MCF 10A (cell line): Measurements from ENCODE around the gene SLC25A22. TPM values are rescaled to one million over a fixed set of nuclear protein-coding genes. Genes with fewer than 3 reads are reported as not detected.
A peak's percentile ranks its signal among the peaks of the same experiment; 100 is the strongest.

Experiments
- BruUV-seq: library from RNA; stranded (reverse); fragments of 400-500 nt; replicated peaks from 2 replicates; lab custom pipeline; 2021; lab: Mats Ljungman, UMichigan
- CTCF ChIA-PET: fragments of 300-600 bp; sonication (Branson Sonifier 250); formaldehyde crosslinking; extraction: SDS; loops from one replicate; lab custom pipeline; 2021; ENCODE audit warnings: antibody characterized with exemption, inconsistent platforms; lab: Yijun Ruan, JAX
- POLR2A ChIA-PET: fragments of 300-600, 350-650 bp; sonication (Branson Sonifier 250); formaldehyde crosslinking; extraction: SDS; loops from one replicate; lab custom pipeline; 2020; ENCODE audit warnings: antibody characterized with exemption, inconsistent platforms; lab: Yijun Ruan, JAX
- DNase-seq: peaks from one replicate; pipeline ENCODE4 v3.0.0-alpha.2; 2018; ENCODE audit not compliant: unreplicated experiment
- H3K27ac Mint-ChIP-seq: one replicate; pipeline ENCODE4 v1.8.0; 2022; ENCODE audit warnings: mild to moderate bottlenecking, low read depth, mixed read lengths; ENCODE audit not compliant: unreplicated experiment
- H3K27me3 Mint-ChIP-seq: one replicate; pipeline ENCODE4 v1.8.0; 2022; ENCODE audit warnings: mixed read lengths; ENCODE audit not compliant: insufficient read depth, unreplicated experiment
- H3K36me3 Mint-ChIP-seq: one replicate; pipeline ENCODE4 v1.8.0; 2022; ENCODE audit warnings: mild to moderate bottlenecking, moderate library complexity, mixed read lengths; ENCODE audit not compliant: insufficient read depth, unreplicated experiment
- H3K4me1 Mint-ChIP-seq: one replicate; pipeline ENCODE4 v1.8.0; 2022; ENCODE audit warnings: mixed read lengths; ENCODE audit not compliant: insufficient read depth, unreplicated experiment
- H3K4me3 Mint-ChIP-seq: one replicate; pipeline ENCODE4 v1.8.0; 2022; ENCODE audit warnings: mild to moderate bottlenecking, moderate library complexity, mixed read lengths; ENCODE audit not compliant: unreplicated experiment
- H3K9me3 Mint-ChIP-seq: one replicate; pipeline ENCODE4 v1.8.0; 2022; ENCODE audit warnings: mixed read lengths; ENCODE audit not compliant: unreplicated experiment
- CTCF ChIP-seq: fragments of 200-600 bp; IDR thresholded peaks from one replicate; pipeline ENCODE4 v1.8.0; 2022; ENCODE audit warnings: antibody characterized with exemption, mild to moderate bottlenecking; ENCODE audit not compliant: unreplicated experiment
- intact Hi-C: fragments of 100-400 bp; cut with micrococcal nuclease; formaldehyde crosslinking; loops from 2 replicates; pipeline ENCODE4 v1.14.1; 2022
- total RNA-seq: library from RNA; stranded (reverse); gene quantifications from 2 replicates; pipeline ENCODE4 v1.2.3, GENCODE V29; 2022

SLC25A22 gene
- total RNA-seq, 1 experiment from 2014 or later, result 34.0 TPM

GRCh38 chr11:813456-814096 is 15.5 kb upstream of the SLC25A22 start:
- TF ChIP-seq CTCF, result no peak
- no TSS peak for BruUV-seq
- CTCF ChIA-PET, result interaction anchor here (1.2 kb wide), 1 partner anchor 33 kb away, joined by 3 read pairs; no protein-coding TSS in a partner anchor
- no peak for DNase-seq
- Mint-ChIP-seq H3K9me3 (no peaks in the 10 kb centered on the region), H3K4me3 (no peak overlapping the region), H3K27ac (no peak overlapping the region), H3K27me3 (no peaks in the 10 kb centered on the region), H3K36me3 (peaks cover 40% of the 10 kb centered on the region), H3K4me1 (peaks cover 9% of the 10 kb centered on the region)
- POLR2A ChIA-PET, result interaction anchor here (0.8 to 9.6 kb wide), 3 partner anchors 9 to 21 kb away, joined by 3 to 274 read pairs (median 4); partner anchors contain the start of gene CD151
- intact Hi-C loops, result no loop called here

- BruUV-seq, result no TSS peak
- H3K4me1 Mint-ChIP-seq, result peaks cover 7% of the 10 kb centered on the region
- H3K27me3 Mint-ChIP-seq, result no peaks in the 10 kb centered on the region
- no peak for DNase-seq
- TF ChIP-seq CTCF, result no peak
- H3K4me3 Mint-ChIP-seq, result no peak overlapping the region
- no peak overlapping the region for H3K27ac Mint-ChIP-seq
- ChIA-PET POLR2A (interaction anchor here (0.8 to 1.1 kb wide), 2 partner anchors 9 to 21 kb away, joined by 3 to 4 read pairs; no protein-coding TSS in a partner anchor), CTCF (interaction anchor here (1.2 kb wide), 1 partner anchor 34 kb away, joined by 3 read pairs; no protein-coding TSS in a partner anchor)
- intact Hi-C loops, result no loop called here
- peaks cover 40% of the 10 kb centered on the region for H3K36me3 Mint-ChIP-seq
- no peaks in the 10 kb centered on the region for H3K9me3 Mint-ChIP-seq
Observed at GRCh38 chr11:813072-813455, 15.0 kb upstream of the SLC25A22 start.

GRCh38 chr11:812390-812789 is 14.3 kb upstream of the SLC25A22 start:
- no peak for DNase-seq
- TF ChIP-seq CTCF, result no peak
- ChIA-PET POLR2A (interaction anchor here (0.7 to 2.0 kb wide), 6 partner anchors 8 to 32 kb away, joined by 3 to 16 read pairs (median 4); partner anchors contain the start of gene CD151), CTCF (interaction anchor here (1.2 kb wide), 1 partner anchor 35 kb away, joined by 3 read pairs; no protein-coding TSS in a partner anchor)
- intact Hi-C loops, result no loop called here
- peaks cover 12% of the 10 kb centered on the region for H3K4me1 Mint-ChIP-seq
- no peaks in the 10 kb centered on the region for H3K9me3 Mint-ChIP-seq
- H3K27me3 Mint-ChIP-seq, result no peaks in the 10 kb centered on the region
- no peak overlapping the region for H3K4me3 Mint-ChIP-seq
- H3K36me3 Mint-ChIP-seq, result peaks cover 40% of the 10 kb centered on the region
- no peak overlapping the region for H3K27ac Mint-ChIP-seq
- BruUV-seq, result no TSS peak

- no peaks in the 10 kb centered on the region for H3K9me3 Mint-ChIP-seq
- H3K27ac Mint-ChIP-seq, result no peak overlapping the region
- no TSS peak for BruUV-seq
- CTCF ChIA-PET, result interaction anchor here (0.6 kb wide), 2 partner anchors 36 to 164 kb away, joined by 3 to 4 read pairs; no protein-coding TSS in a partner anchor
- H3K27me3 Mint-ChIP-seq, result no peaks in the 10 kb centered on the region
- H3K36me3 Mint-ChIP-seq, result peaks cover 40% of the 10 kb centered on the region
- no peak for TF ChIP-seq CTCF
- POLR2A ChIA-PET, result interaction anchor here (0.7 to 2.0 kb wide), 12 partner anchors 9 to 116 kb away, joined by 3 to 31 read pairs (median 4); partner anchors contain the start of genes CD151, DEAF1, PNPLA2 and TSPAN4
- DNase-seq, result peak; percentile 51
- H3K4me3 Mint-ChIP-seq, result peak overlapping the region; percentile 95
- peaks cover 12% of the 10 kb centered on the region for H3K4me1 Mint-ChIP-seq
- intact Hi-C loops, result no loop called here
Observed at GRCh38 chr11:811446-812245, 13.6 kb upstream of the SLC25A22 start.
